KMS-11 (cell line): ENCODE results near the gene BCCIP.

Experiments used
- H2AFZ ChIP-seq: fragments of 200-600 bp; sonication (generic); 2 replicates; pipeline ENCODE4 v1.6.1; 2016; ENCODE audit warnings: antibody characterized with exemption, mixed run types, low read depth
- H3K27ac ChIP-seq: fragments of 200-600 bp; sonication (generic); 2 replicates; pipeline ENCODE4 v1.6.1; 2016; ENCODE audit warnings: mild to moderate bottlenecking, mixed run types
- H3K27me3 ChIP-seq: fragments of 200-600 bp; sonication (generic); 2 replicates; pipeline ENCODE4 v1.6.1; 2017; ENCODE audit warnings: mild to moderate bottlenecking, low read depth, mixed run types, moderate library complexity; ENCODE audit not compliant: insufficient read depth
- H3K36me3 ChIP-seq: fragments of 200-600 bp; sonication (generic); 2 replicates; pipeline ENCODE4 v1.6.1; 2017; ENCODE audit warnings: mild to moderate bottlenecking, mixed run types; ENCODE audit not compliant: insufficient read depth
- H3K4me1 ChIP-seq: fragments of 200-600 bp; sonication (generic); 2 replicates; pipeline ENCODE4 v1.6.1; 2016; ENCODE audit warnings: mild to moderate bottlenecking, low read depth, mixed run types; ENCODE audit not compliant: poor library complexity, severe bottlenecking
- H3K4me2 ChIP-seq: fragments of 200-600 bp; sonication (generic); 2 replicates; pipeline ENCODE4 v1.7.0; 2016; ENCODE audit warnings: mild to moderate bottlenecking, mixed run types
- H3K4me3 ChIP-seq: fragments of 200-600 bp; sonication (generic); IDR thresholded peaks from 2 replicates; pipeline ENCODE4 v1.6.1; 2017; ENCODE audit warnings: low read depth, low read length, mixed read lengths; ENCODE audit not compliant: insufficient read depth
- H3K79me2 ChIP-seq: fragments of 200-600 bp; sonication (generic); 2 replicates; pipeline ENCODE4 v1.6.1; 2016; ENCODE audit warnings: low read depth, mixed run types; ENCODE audit not compliant: insufficient read depth
- H3K9ac ChIP-seq: fragments of 200-600 bp; sonication (generic); 2 replicates; pipeline ENCODE4 v1.6.1; 2016; ENCODE audit warnings: mild to moderate bottlenecking, mixed run types
- H4K20me1 ChIP-seq: fragments of 200-600 bp; sonication (generic); 2 replicates; pipeline ENCODE4 v1.6.1; 2016; ENCODE audit warnings: mild to moderate bottlenecking, mixed run types; ENCODE audit not compliant: insufficient read depth
- TF ChIP-seq, protein P1 (sequence below): fragments of 200-600 bp; sonication (generic); conservative IDR thresholded peaks from 2 replicates; pipeline ENCODE4 v1.6.1; 2017; ENCODE audit warnings: low read depth, mild to moderate bottlenecking, antibody characterized with exemption, low read length, moderate library complexity, mixed read lengths

The BCCIP gene

DNA sequence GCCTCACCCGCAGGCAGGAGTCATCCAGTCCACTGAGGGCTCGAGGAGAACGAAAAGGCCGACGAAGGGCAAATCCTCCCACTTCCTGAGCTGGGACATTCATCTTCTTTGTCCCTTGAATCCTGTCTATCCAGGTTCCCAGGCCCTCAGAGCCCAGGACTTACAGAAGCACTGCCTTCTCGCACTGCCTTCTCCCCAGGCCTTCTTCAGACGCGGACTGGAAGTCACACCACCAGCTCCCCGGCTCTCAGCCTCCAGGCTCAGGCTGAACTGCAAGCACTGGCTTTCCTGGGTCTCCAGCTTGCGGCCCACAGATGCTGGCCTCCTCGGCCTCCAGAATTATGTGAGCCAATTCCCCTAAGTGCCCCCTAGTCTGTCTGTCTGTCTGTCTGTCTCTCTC is 41.3 kb upstream of the BCCIP start:
- Histone ChIP-seq H4K20me1 (no peaks in the 10 kb centered on the region), H3K79me2 (no peaks in the 10 kb centered on the region), H3K4me3 (no peak overlapping the region), H3K4me2 (no peak overlapping the region), H2AFZ (no peak overlapping the region), H3K27ac (no peak overlapping the region), H3K36me3 (no peaks in the 10 kb centered on the region), H3K4me1 (no peaks in the 10 kb centered on the region), H3K9ac (no peak overlapping the region), H3K27me3 (no peaks in the 10 kb centered on the region)
- TF ChIP-seq, protein P1, sequence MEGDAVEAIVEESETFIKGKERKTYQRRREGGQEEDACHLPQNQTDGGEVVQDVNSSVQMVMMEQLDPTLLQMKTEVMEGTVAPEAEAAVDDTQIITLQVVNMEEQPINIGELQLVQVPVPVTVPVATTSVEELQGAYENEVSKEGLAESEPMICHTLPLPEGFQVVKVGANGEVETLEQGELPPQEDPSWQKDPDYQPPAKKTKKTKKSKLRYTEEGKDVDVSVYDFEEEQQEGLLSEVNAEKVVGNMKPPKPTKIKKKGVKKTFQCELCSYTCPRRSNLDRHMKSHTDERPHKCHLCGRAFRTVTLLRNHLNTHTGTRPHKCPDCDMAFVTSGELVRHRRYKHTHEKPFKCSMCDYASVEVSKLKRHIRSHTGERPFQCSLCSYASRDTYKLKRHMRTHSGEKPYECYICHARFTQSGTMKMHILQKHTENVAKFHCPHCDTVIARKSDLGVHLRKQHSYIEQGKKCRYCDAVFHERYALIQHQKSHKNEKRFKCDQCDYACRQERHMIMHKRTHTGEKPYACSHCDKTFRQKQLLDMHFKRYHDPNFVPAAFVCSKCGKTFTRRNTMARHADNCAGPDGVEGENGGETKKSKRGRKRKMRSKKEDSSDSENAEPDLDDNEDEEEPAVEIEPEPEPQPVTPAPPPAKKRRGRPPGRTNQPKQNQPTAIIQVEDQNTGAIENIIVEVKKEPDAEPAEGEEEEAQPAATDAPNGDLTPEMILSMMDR: no peak

DNA sequence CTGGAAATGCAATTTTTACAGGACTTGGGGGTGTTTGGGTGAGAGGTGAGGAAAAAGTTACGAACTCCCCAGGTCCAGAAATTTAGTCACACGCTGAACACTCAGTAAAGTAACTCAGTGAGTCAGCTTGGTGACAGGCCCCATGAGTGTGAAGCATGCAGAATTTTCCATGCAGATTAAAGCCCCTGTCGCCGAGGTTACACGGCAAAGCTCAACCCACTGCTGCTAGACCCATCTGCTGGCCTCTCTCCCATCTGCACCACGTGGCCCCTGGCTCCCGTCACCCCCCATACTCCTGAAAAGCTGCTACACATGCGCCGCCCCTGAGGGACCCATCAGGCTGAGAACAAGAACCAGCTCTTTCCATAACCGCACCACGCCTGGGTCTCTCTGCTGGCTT is 40.7 kb upstream of the BCCIP start:
- Histone ChIP-seq H3K27ac (no peak overlapping the region), H2AFZ (no peak overlapping the region), H3K36me3 (no peaks in the 10 kb centered on the region), H4K20me1 (no peaks in the 10 kb centered on the region), H3K4me1 (no peaks in the 10 kb centered on the region), H3K4me3 (no peak overlapping the region), H3K27me3 (no peaks in the 10 kb centered on the region), H3K4me2 (no peak overlapping the region), H3K9ac (no peak overlapping the region), H3K79me2 (no peaks in the 10 kb centered on the region)
- TF ChIP-seq, protein P1: no peak

DNA sequence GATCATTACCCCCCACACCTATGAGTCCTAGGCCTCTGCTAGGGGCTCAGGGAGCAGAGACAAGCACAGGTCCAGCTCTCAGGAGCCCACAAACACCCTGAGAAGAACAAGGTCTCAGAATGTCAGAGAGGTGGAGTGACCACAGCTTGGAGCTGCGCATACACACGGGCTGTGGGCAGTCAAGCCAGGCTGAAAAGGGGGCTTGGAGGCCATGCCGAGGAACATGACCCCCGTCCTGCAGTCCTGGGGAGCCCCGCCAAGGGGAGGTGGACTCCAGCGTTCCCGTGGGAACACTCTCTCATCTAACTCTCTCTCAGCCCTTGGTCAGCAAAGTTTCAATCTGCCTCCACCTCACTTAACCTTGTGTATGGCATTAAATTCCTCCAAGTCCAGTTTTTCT is 39.9 kb upstream of the BCCIP start:
- H3K9ac ChIP-seq: no peak overlapping the region
- H3K4me2 ChIP-seq: no peak overlapping the region
- no peak overlapping the region for H2AFZ ChIP-seq
- no peaks in the 10 kb centered on the region for H3K79me2 ChIP-seq
- no peaks in the 10 kb centered on the region for H3K4me1 ChIP-seq
- no peak overlapping the region for H3K27ac ChIP-seq
- TF ChIP-seq, protein P1: no peak
- H4K20me1 ChIP-seq: no peaks in the 10 kb centered on the region
- H3K36me3 ChIP-seq: no peaks in the 10 kb centered on the region
- H3K27me3 ChIP-seq: no peaks in the 10 kb centered on the region
- H3K4me3 ChIP-seq: no peak overlapping the region

DNA sequence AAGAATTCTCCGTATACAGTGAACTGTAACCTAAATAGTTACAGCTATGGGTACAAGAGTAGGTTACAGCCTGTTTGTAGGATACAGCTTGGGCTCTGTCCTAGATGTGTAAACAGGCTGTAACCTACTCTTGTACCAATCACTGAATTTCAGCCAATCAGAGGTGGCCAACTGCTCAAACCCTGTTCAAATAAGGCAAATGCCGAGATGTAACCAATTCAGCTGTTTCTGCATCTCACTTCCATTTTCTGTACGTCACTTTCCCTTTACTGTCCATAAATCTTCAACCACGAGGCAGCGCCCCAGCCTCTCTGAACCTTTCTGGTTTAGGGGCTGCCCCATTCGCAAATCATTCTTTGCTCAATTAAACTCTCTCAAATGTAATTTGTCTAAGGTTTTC is 39.4 kb upstream of the BCCIP start:
- Histone ChIP-seq H3K4me3 (no peak overlapping the region), H3K27me3 (no peaks in the 10 kb centered on the region), H3K36me3 (no peaks in the 10 kb centered on the region), H2AFZ (no peak overlapping the region), H3K79me2 (no peaks in the 10 kb centered on the region), H3K4me2 (no peak overlapping the region), H4K20me1 (no peaks in the 10 kb centered on the region), H3K9ac (no peak overlapping the region), H3K4me1 (no peaks in the 10 kb centered on the region), H3K27ac (no peak overlapping the region)
- TF ChIP-seq, protein P1: no peak

DNA sequence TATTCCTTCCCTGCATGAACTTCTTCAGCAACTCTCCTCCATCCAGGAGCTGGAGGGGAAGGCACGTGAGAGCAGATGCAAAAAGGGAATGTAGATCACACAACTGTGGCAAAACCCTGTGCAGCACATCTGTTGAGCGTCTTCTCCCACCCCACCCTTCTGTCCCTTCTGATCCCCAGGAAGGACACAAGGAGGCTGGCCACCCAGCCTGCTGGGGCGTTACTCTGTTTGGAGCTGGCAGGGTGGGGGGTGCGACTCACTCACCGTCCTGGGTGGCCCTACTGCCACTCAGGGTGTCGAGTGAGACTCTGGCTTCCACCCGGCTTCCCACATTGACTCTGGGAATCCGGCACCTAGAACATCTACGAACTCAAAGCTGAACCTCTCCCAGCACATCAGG is 37.6 kb upstream of the BCCIP start:
- no peaks in the 10 kb centered on the region for H3K79me2 ChIP-seq
- no peak overlapping the region for H3K9ac ChIP-seq
- no peak overlapping the region for H3K27ac ChIP-seq
- no peaks in the 10 kb centered on the region for H4K20me1 ChIP-seq
- H3K27me3 ChIP-seq: no peaks in the 10 kb centered on the region
- no peaks in the 10 kb centered on the region for H3K36me3 ChIP-seq
- no peak overlapping the region for H2AFZ ChIP-seq
- H3K4me2 ChIP-seq: no peak overlapping the region
- H3K4me3 ChIP-seq: no peak overlapping the region
- TF ChIP-seq, protein P1: no peak
- no peaks in the 10 kb centered on the region for H3K4me1 ChIP-seq
